Liver (tissue), 3 donors: ENCODE measurements around the gene DNAAF5.

Experiments used
- HNF4G ChIP-seq: IDR thresholded peaks from 2 replicates; pipeline ENCODE4 v1.6.1; 2016; ENCODE audit warnings: antibody characterized with exemption
- RAD21 ChIP-seq, 2 donors: IDR thresholded peaks; 2 replicates each; pipeline ENCODE4 v1.6.1; 2016; ENCODE audit warnings: antibody characterized with exemption in 2 of 2, mild to moderate bottlenecking in 2 of 2
- TAF1 ChIP-seq: conservative IDR thresholded peaks from 2 replicates; pipeline ENCODE4 v1.6.1; 2016; ENCODE audit warnings: antibody characterized with exemption, mild to moderate bottlenecking
- TF ChIP-seq, protein P1 (sequence below): fragments of 150-350 bp; IDR thresholded peaks from 2 replicates; pipeline ENCODE4 v1.5.1; 2017; ENCODE audit warnings: improper control_type of control experiment, low read depth, low read length; ENCODE audit not compliant: missing input control
- TF ChIP-seq, protein P2 (sequence below): IDR thresholded peaks from 2 replicates; pipeline ENCODE4 v1.6.1; 2016; ENCODE audit warnings: antibody characterized with exemption, mild to moderate bottlenecking
- TF ChIP-seq, protein P3 (sequence below): IDR thresholded peaks from 2 replicates; pipeline ENCODE4 v1.6.1; 2016; ENCODE audit warnings: antibody characterized with exemption
- donor health status: healthy.
- donor health status: healthy.

DNA sequence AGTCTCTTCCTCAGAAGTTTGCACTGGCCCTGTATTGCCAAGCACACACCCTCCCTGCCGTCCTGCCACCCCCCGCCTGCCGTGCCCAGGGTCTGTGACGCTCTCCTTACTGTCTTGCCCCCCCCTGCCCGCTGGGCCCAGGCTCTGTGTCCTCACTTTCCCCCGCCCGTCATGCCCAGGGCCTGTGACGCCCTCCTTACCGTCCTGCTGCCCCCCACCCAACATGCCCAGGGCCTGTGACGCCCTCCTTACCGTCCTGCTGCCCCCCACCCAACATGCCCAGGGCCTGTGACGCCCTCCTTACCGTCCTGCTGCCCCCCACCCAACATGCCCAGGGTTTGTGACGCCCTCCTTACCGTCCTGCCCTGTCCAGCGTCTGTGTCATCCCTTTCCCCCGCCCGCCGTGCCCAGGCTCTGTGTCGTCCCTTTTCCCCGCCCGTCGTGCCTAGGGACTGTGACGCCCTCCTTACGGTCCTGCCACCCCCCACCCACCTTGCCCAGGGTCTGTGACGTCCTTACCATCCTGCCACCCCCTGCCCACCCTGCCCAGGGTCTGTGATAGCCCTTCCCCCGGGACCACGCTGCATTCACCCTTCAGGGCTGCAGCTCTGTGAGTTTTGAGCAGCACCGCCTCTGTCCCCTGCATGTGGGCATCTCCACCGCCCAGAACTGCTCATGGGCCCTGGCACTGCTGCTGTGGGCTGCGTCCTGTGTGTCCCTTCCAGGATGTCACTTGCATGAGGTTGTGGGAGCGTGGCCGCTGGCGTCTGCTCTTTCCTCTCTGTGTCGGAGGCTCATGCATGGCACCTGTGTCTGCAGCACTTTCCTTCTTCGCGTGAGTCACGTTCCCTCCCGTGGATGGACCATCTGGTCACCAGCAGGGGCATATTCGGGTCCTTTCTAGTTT is 19.9 kb downstream of the DNAAF5 start:
- TF ChIP-seq, protein P1, sequence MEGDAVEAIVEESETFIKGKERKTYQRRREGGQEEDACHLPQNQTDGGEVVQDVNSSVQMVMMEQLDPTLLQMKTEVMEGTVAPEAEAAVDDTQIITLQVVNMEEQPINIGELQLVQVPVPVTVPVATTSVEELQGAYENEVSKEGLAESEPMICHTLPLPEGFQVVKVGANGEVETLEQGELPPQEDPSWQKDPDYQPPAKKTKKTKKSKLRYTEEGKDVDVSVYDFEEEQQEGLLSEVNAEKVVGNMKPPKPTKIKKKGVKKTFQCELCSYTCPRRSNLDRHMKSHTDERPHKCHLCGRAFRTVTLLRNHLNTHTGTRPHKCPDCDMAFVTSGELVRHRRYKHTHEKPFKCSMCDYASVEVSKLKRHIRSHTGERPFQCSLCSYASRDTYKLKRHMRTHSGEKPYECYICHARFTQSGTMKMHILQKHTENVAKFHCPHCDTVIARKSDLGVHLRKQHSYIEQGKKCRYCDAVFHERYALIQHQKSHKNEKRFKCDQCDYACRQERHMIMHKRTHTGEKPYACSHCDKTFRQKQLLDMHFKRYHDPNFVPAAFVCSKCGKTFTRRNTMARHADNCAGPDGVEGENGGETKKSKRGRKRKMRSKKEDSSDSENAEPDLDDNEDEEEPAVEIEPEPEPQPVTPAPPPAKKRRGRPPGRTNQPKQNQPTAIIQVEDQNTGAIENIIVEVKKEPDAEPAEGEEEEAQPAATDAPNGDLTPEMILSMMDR: no peak
- no peak for TF ChIP-seq TAF1
- no peak for TF ChIP-seq RAD21 (IDR thresholded peaks at IDR 0.05)
- TF ChIP-seq, protein P2, sequence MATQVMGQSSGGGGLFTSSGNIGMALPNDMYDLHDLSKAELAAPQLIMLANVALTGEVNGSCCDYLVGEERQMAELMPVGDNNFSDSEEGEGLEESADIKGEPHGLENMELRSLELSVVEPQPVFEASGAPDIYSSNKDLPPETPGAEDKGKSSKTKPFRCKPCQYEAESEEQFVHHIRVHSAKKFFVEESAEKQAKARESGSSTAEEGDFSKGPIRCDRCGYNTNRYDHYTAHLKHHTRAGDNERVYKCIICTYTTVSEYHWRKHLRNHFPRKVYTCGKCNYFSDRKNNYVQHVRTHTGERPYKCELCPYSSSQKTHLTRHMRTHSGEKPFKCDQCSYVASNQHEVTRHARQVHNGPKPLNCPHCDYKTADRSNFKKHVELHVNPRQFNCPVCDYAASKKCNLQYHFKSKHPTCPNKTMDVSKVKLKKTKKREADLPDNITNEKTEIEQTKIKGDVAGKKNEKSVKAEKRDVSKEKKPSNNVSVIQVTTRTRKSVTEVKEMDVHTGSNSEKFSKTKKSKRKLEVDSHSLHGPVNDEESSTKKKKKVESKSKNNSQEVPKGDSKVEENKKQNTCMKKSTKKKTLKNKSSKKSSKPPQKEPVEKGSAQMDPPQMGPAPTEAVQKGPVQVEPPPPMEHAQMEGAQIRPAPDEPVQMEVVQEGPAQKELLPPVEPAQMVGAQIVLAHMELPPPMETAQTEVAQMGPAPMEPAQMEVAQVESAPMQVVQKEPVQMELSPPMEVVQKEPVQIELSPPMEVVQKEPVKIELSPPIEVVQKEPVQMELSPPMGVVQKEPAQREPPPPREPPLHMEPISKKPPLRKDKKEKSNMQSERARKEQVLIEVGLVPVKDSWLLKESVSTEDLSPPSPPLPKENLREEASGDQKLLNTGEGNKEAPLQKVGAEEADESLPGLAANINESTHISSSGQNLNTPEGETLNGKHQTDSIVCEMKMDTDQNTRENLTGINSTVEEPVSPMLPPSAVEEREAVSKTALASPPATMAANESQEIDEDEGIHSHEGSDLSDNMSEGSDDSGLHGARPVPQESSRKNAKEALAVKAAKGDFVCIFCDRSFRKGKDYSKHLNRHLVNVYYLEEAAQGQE: no peak
- no peak for TF ChIP-seq HNF4G
- TF ChIP-seq, protein P3, sequence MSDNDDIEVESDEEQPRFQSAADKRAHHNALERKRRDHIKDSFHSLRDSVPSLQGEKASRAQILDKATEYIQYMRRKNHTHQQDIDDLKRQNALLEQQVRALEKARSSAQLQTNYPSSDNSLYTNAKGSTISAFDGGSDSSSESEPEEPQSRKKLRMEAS: no peak
